H7 (cell line): Measurements from ENCODE around the gene ADAP1. TPM values are rescaled to one million over a fixed set of nuclear protein-coding genes. Genes with fewer than 3 reads are reported as not detected.
A peak's percentile ranks its signal among the peaks of the same experiment; 100 is the strongest.

Experiments
- DNase-seq: peaks from one replicate; pipeline ENCODE4 v3.0.0; 2012
- H3K27me3 ChIP-seq: 2 replicates; pipeline ENCODE4 v1.6.0; 2011; ENCODE audit warnings: mild to moderate bottlenecking, low read length; ENCODE audit not compliant: control insufficient read depth, insufficient read depth
- H3K36me3 ChIP-seq: replicated peaks from 2 replicates; pipeline ENCODE4 v1.5.1; 2011; ENCODE audit warnings: low read length; ENCODE audit not compliant: control insufficient read depth, insufficient read depth
- H3K4me3 ChIP-seq: 2 replicates; pipeline ENCODE4 v1.5.1; 2011; ENCODE audit warnings: low read depth, mild to moderate bottlenecking, control low read depth, low read length, moderate library complexity; ENCODE audit not compliant: insufficient read depth
- total RNA-seq: library from RNA; depleted of rRNA; stranded (reverse); fragments of >200 nt; shearing (Covaris generic); gene quantifications from 2 replicates; pipeline ENCODE4 v1.2.3, GENCODE V29; 2014

The ADAP1 gene
- total RNA-seq, 1 experiment from 2014 or later: 5.0 TPM

GRCh38 chr7:890868-891267 lies 63.6 kb downstream of the ADAP1 start:
- DNase-seq: no peak
- Histone ChIP-seq H3K4me3 (no peak overlapping the region), H3K36me3 (peaks cover 12% of the 10 kb centered on the region), H3K27me3 (no peaks in the 10 kb centered on the region)

GRCh38 chr7:889391-889790 lies 65.1 kb downstream of the ADAP1 start:
- peak overlapping the region; percentile 35 for H3K4me3 ChIP-seq
- H3K27me3 ChIP-seq: no peaks in the 10 kb centered on the region
- DNase-seq: no peak
- H3K36me3 ChIP-seq: peaks cover 11% of the 10 kb centered on the region

GRCh38 chr7:889025-889390 lies 65.5 kb downstream of the ADAP1 start:
- H3K27me3 ChIP-seq: no peaks in the 10 kb centered on the region
- peaks cover 11% of the 10 kb centered on the region for H3K36me3 ChIP-seq
- H3K4me3 ChIP-seq: peak overlapping the region; percentile 35
- DNase-seq: no peak

- Histone ChIP-seq H3K36me3 (peaks cover 9% of the 10 kb centered on the region), H3K27me3 (no peaks in the 10 kb centered on the region), H3K4me3 (no peak overlapping the region; the same call in 1 of the 2 replicates)
- DNase-seq: no peak
Measured at GRCh38 chr7:888081-889024, 66.1 kb downstream of the ADAP1 start.

- DNase-seq: no peak
- Histone ChIP-seq H3K36me3 (peaks cover 9% of the 10 kb centered on the region), H3K4me3 (no peak overlapping the region), H3K27me3 (no peaks in the 10 kb centered on the region)
Measured at GRCh38 chr7:887488-887820, 67.0 kb downstream of the ADAP1 start.

- Histone ChIP-seq H3K4me3 (no peak overlapping the region), H3K27me3 (no peaks in the 10 kb centered on the region), H3K36me3 (peaks cover 7% of the 10 kb centered on the region)
- no peak for DNase-seq
Measured at GRCh38 chr7:886626-887487, 67.6 kb downstream of the ADAP1 start.

- peaks cover 7% of the 10 kb centered on the region for H3K36me3 ChIP-seq
- peak; percentile 49 for DNase-seq
- H3K27me3 ChIP-seq: no peaks in the 10 kb centered on the region
- H3K4me3 ChIP-seq: no peak overlapping the region
Measured at GRCh38 chr7:885893-886625, 68.4 kb downstream of the ADAP1 start.

GRCh38 chr7:885261-885892 lies 69.1 kb downstream of the ADAP1 start:
- Histone ChIP-seq H3K36me3 (peaks cover 3% of the 10 kb centered on the region), H3K4me3 (no peak overlapping the region), H3K27me3 (no peaks in the 10 kb centered on the region)
- peak; percentile 67 for DNase-seq

- no peak overlapping the region for H3K4me3 ChIP-seq
- DNase-seq: no peak
- no peaks in the 10 kb centered on the region for H3K27me3 ChIP-seq
Measured at GRCh38 chr7:884191-885003, 70.1 kb downstream of the ADAP1 start.

GRCh38 chr7:883055-884021 lies 71.1 kb downstream of the ADAP1 start:
- peak; percentile 60 for DNase-seq
- H3K4me3 ChIP-seq: no peak overlapping the region
- peaks cover 3% of the 10 kb centered on the region for H3K36me3 ChIP-seq
- H3K27me3 ChIP-seq: no peaks in the 10 kb centered on the region

More at GRCh38 chr7:884191-885003, 70.1 kb downstream of the ADAP1 start:
- peaks cover 3% of the 10 kb centered on the region for H3K36me3 ChIP-seq

- Histone ChIP-seq H3K27me3 (no peaks in the 10 kb centered on the region), H3K4me3 (no peak overlapping the region)
- DNase-seq: peak; percentile 46
Measured at GRCh38 chr7:882336-883035, 72.0 kb downstream of the ADAP1 start.

More at GRCh38 chr7:882336-883035, 72.0 kb downstream of the ADAP1 start:
- peaks cover 3% of the 10 kb centered on the region for H3K36me3 ChIP-seq
